NOMO-1 (cell line): ENCODE measurements around the gene BEST1.

Experiments
- DNase-seq, 2 experiments: peaks; one replicate each; lab custom pipeline; 2025; ENCODE audit not compliant: unreplicated experiment in 2 of 2; lab: John Stamatoyannopoulos, UW

Gene BEST1

GRCh38 chr11:61914471-61915171 lies 35.5 kb upstream of the BEST1 start:
- DNase-seq: no peak

- DNase-seq: no peak
These were observed 33.3 kb upstream of the BEST1 start for GRCh38 chr11:61916737-61917333.

- no peak for DNase-seq
These were observed 32.6 kb upstream of the BEST1 start, which contains the start of gene RAB3IL1 for GRCh38 chr11:61917334-61918109. RAB3IL1 (minus strand) TSS chr11:61917566; CDS start chr11:61917367, 199 bp downstream.

- DNase-seq: no peak
These were observed 31.8 kb upstream of the BEST1 start for GRCh38 chr11:61918251-61918937.

- DNase-seq: no peak
These were observed 31.0 kb upstream of the BEST1 start for GRCh38 chr11:61918938-61919704.

- no peak for DNase-seq
These were observed 30.2 kb upstream of the BEST1 start for GRCh38 chr11:61919705-61920631.

GRCh38 chr11:61921446-61921845 lies 28.7 kb upstream of the BEST1 start:
- DNase-seq: no peak

GRCh38 chr11:61922539-61922938 lies 27.6 kb upstream of the BEST1 start:
- DNase-seq: peak; percentile 63 to 86

- DNase-seq: no peak
These were observed 26.7 kb upstream of the BEST1 start for GRCh38 chr11:61923166-61924063.

GRCh38 chr11:61924064-61924455 lies 26.1 kb upstream of the BEST1 start:
- no peak for DNase-seq

- no peak for DNase-seq
These were observed 24.4 kb upstream of the BEST1 start for GRCh38 chr11:61925736-61926135.

- DNase-seq: no peak
These were observed 23.9 kb upstream of the BEST1 start for GRCh38 chr11:61926235-61926634.

GRCh38 chr11:61927501-61927900 lies 22.6 kb upstream of the BEST1 start:
- DNase-seq: no peak

- no peak for DNase-seq
These were observed 21.5 kb upstream of the BEST1 start for GRCh38 chr11:61928606-61929005.

GRCh38 chr11:61930933-61931332 lies 19.2 kb upstream of the BEST1 start:
- no peak for DNase-seq

GRCh38 chr11:61935861-61936260 lies 14.3 kb upstream of the BEST1 start:
- no peak for DNase-seq

GRCh38 chr11:61940466-61940865 lies 9.7 kb upstream of the BEST1 start:
- DNase-seq: no peak

GRCh38 chr11:61945191-61945590 lies 5.0 kb upstream of the BEST1 start:
- no peak for DNase-seq
